K562 (cell line): ENCODE results near the gene INTS6L. TPM values are rescaled to one million over a fixed set of nuclear protein-coding genes. Genes with fewer than 3 reads are reported as not detected.

Experiments
- CBFA2T3 ChIP-seq: fragments of 450-650 bp; IDR thresholded peaks from 2 replicates; pipeline ENCODE4 v1.6.1; 2017
- ETV1 ChIP-seq: fragments of 450-650 bp; conservative IDR thresholded peaks from 2 replicates; pipeline ENCODE4 v1.6.1; 2016; ENCODE audit warnings: missing genetic modification characterization, control low read depth, low read depth, missing compliant biosample characterization
- FOXJ3 ChIP-seq: sonication (generic); formaldehyde crosslinking; IDR thresholded peaks from 2 replicates; pipeline ENCODE4 v1.4.0; 2020; ENCODE audit warnings: mild to moderate bottlenecking, missing genetic modification reagents
- MAFG ChIP-seq: fragments of 450-650 bp; conservative IDR thresholded peaks from 2 replicates; pipeline ENCODE4 v1.6.1; 2016; ENCODE audit warnings: missing genetic modification characterization, missing compliant biosample characterization
- MAZ ChIP-seq, 2 experiments: fragments of 450-650 bp in 1 of 2; sonication (generic) in 1 of 2; formaldehyde crosslinking; IDR thresholded peaks in 1 of 2; conservative IDR thresholded peaks in 1 of 2; 2 replicates each; pipeline versions ENCODE4 v1.4.0 to v1.5.0; 2020; ENCODE audit warnings: mild to moderate bottlenecking in 1 of 2, missing genetic modification reagents in 1 of 2
- SP1 ChIP-seq: sonication (generic); formaldehyde crosslinking; IDR thresholded peaks from 2 replicates; pipeline ENCODE4 v1.8.1; 2022; ENCODE audit warnings: mild to moderate bottlenecking, missing genetic modification reagents
- TRIM24 ChIP-seq, 2 experiments: fragments of 450-650 bp; IDR thresholded peaks; 2 replicates each; pipeline ENCODE4 v1.6.1; 2016
- USF1 ChIP-seq: sonication (generic); formaldehyde crosslinking; IDR thresholded peaks from 2 replicates; pipeline ENCODE4 v1.9.0; 2022; ENCODE audit warnings: mild to moderate bottlenecking, missing genetic modification reagents
- ZBTB2 ChIP-seq: fragments of 450-650 bp; IDR thresholded peaks from 2 replicates; pipeline ENCODE4 v1.6.1; 2016; ENCODE audit warnings: antibody characterized with exemption
- ZNF239 ChIP-seq: fragments of 250-450 bp; sonication (Bioruptor Pico); IDR thresholded peaks from 2 replicates; pipeline ENCODE4 v1.4.0; 2020; ENCODE audit warnings: mild to moderate bottlenecking
- polyA plus RNA-seq, 8 experiments: library from polyadenylated mRNA; depleted of rRNA in 4 of 8; stranded (reverse) in 5 of 8; unstranded in 3 of 8; fragments of >200 nt; fragmentation: Nextera tagmentation in 2 of 8; fragmentation: Illumina TruSeq in 1 of 8; extraction: Ambion mirVana in 2 of 8; extraction: Trizol in 1 of 8; gene quantifications; 2 replicates each; pipeline versions ENCODE4 v1.2.1 to v1.2.3, GENCODE V29; 2011 to 2014; ENCODE audit warnings: inconsistent platforms in 1 of 8, missing spikeins in 1 of 8
- total RNA-seq, 7 experiments: library from RNA; depleted of rRNA in 6 of 7; stranded (reverse); fragments of >200 nt in 6 of 7; fragmentation: Illumina TruSeq in 2 of 7; extraction: Trizol in 2 of 7; gene quantifications; 2 replicates each; pipeline versions ENCODE4 v1.2.1 to v1.2.3, GENCODE V29; 2011 to 2021; ENCODE audit warnings: low replicate concordance in 1 of 7
- TF ChIP-seq, protein P1 (sequence below): fragments of 250-450 bp; sonication (Bioruptor Pico); IDR thresholded peaks from 2 replicates; pipeline ENCODE4 v1.5.0; 2021; ENCODE audit warnings: mild to moderate bottlenecking, borderline replicate concordance
- TF ChIP-seq, protein P2 (sequence below): fragments of 450-650 bp; formaldehyde crosslinking; IDR thresholded peaks from 2 replicates; pipeline ENCODE4 v1.4.0; 2020; ENCODE audit warnings: mild to moderate bottlenecking, moderate library complexity
- TF ChIP-seq, protein P3 (sequence below): IDR thresholded peaks from 2 replicates; pipeline ENCODE4 v1.6.1; 2014; ENCODE audit warnings: antibody characterized with exemption

The INTS6L gene
- total and polyA plus RNA-seq, 9 of the 15 experiments (the other 6 are each of a cell fraction or from before 2014, with no cell fraction given) = 6.1 to 44.9 (median 21.9) TPM

GRCh38 chrX:135531813-135532212, 11.4 kb downstream of the INTS6L start (continued):
- TF ChIP-seq CBFA2T3 (peak; percentile 62), SP1 (CRISPR knock-in tag) (no peak), MAFG (tag) (no peak), MAZ (CRISPR knock-in tag; conservative IDR thresholded peaks at IDR 0.05 in 1 of 2, IDR thresholded peaks at IDR 0.05 in 1 of 2) (no peak), ZBTB2 (no peak), ETV1 (tag) (no peak), FOXJ3 (no peak), ZNF239 (CRISPR knock-in tag) (no peak), USF1 (no peak), TRIM24 (IDR thresholded peaks at IDR 0.05) (no peak)
- TF ChIP-seq, protein P1, sequence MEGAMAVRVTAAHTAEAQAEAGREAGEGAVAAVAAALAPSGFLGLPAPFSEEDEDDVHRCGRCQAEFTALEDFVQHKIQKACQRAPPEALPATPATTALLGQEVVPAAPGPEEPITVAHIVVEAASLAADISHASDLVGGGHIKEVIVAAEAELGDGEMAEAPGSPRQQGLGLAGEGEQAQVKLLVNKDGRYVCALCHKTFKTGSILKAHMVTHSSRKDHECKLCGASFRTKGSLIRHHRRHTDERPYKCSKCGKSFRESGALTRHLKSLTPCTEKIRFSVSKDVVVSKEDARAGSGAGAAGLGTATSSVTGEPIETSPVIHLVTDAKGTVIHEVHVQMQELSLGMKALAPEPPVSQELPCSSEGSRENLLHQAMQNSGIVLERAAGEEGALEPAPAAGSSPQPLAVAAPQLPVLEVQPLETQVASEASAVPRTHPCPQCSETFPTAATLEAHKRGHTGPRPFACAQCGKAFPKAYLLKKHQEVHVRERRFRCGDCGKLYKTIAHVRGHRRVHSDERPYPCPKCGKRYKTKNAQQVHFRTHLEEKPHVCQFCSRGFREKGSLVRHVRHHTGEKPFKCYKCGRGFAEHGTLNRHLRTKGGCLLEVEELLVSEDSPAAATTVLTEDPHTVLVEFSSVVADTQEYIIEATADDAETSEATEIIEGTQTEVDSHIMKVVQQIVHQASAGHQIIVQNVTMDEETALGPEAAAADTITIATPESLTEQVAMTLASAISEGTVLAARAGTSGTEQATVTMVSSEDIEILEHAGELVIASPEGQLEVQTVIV = no peak
- TF ChIP-seq, protein P2, sequence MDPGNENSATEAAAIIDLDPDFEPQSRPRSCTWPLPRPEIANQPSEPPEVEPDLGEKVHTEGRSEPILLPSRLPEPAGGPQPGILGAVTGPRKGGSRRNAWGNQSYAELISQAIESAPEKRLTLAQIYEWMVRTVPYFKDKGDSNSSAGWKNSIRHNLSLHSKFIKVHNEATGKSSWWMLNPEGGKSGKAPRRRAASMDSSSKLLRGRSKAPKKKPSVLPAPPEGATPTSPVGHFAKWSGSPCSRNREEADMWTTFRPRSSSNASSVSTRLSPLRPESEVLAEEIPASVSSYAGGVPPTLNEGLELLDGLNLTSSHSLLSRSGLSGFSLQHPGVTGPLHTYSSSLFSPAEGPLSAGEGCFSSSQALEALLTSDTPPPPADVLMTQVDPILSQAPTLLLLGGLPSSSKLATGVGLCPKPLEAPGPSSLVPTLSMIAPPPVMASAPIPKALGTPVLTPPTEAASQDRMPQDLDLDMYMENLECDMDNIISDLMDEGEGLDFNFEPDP = no peak
- TF ChIP-seq, protein P3, sequence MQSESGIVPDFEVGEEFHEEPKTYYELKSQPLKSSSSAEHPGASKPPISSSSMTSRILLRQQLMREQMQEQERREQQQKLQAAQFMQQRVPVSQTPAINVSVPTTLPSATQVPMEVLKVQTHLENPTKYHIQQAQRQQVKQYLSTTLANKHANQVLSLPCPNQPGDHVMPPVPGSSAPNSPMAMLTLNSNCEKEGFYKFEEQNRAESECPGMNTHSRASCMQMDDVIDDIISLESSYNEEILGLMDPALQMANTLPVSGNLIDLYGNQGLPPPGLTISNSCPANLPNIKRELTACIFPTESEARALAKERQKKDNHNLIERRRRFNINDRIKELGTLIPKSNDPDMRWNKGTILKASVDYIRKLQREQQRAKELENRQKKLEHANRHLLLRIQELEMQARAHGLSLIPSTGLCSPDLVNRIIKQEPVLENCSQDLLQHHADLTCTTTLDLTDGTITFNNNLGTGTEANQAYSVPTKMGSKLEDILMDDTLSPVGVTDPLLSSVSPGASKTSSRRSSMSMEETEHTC = no peak
